Left lung (tissue), 10 donors: Measurements from ENCODE around the gene RGL1. TPM values are rescaled to one million over a fixed set of nuclear protein-coding genes. Genes with fewer than 3 reads are reported as not detected.
A peak's percentile ranks its signal among the peaks of the same experiment; 100 is the strongest.

Source experiments
- ATAC-seq: fragments of 200-7000 bp; cut with Tn5 transposase; one replicate; pipeline ENCODE4 v1.9.1; 2020; ENCODE audit warnings: moderate library complexity
- DNase-seq, 4 donors: peaks; one replicate each; pipeline ENCODE4 v3.0.0-alpha.2; 2013 to 2020
- H3K27ac ChIP-seq, 2 donors: fragments of 200-600 bp; sonication (generic) in 1 of 2; one replicate each; pipeline versions ENCODE4 v1.5.0 to v1.8.0; 2020 to 2021
- H3K27me3 ChIP-seq, 2 donors: fragments of 200-600 bp; sonication (generic) in 1 of 2; one replicate each; pipeline versions ENCODE4 v1.5.0 to v1.8.0; 2020 to 2021
- H3K36me3 ChIP-seq, 2 donors: fragments of 200-600 bp; sonication (generic) in 1 of 2; one replicate each; pipeline versions ENCODE4 v1.5.0 to v1.8.0; 2020 to 2021
- H3K4me1 ChIP-seq, 2 donors: fragments of 200-600 bp; one replicate each; pipeline ENCODE4 v1.8.0; 2021
- H3K4me3 ChIP-seq, 2 donors: fragments of 200-600 bp; sonication (generic) in 1 of 2; one replicate each; pipeline versions ENCODE4 v1.5.0 to v1.8.0; 2020 to 2021; ENCODE audit warnings: mild to moderate bottlenecking in 1 of 2
- H3K9me3 ChIP-seq, 2 donors: fragments of 200-600 bp; sonication (generic) in 1 of 2; one replicate each; pipeline versions ENCODE4 v1.5.0 to v1.8.0; 2020 to 2021
- intact Hi-C, 2 donors: fragments of 100-400 bp; cut with DNase I; formaldehyde crosslinking; loops; one replicate each; pipeline versions ENCODE4 v1.11.2 to v1.14.2; 2022
- polyA plus RNA-seq, 6 donors: library from polyadenylated mRNA; unstranded; fragments of 120-200 nt; gene quantifications; one replicate each; pipeline ENCODE4 v1.2.1, GENCODE V29; 2013; ENCODE audit not compliant: insufficient read length in 6 of 6
- total RNA-seq, 2 donors: library from RNA; stranded (reverse); fragmentation: NEBNext Ultra II Directional; extraction: Animal tissue kit (Norgen Biotek cat#: 25700); gene quantifications; one replicate each; pipeline ENCODE4 v1.2.1, GENCODE V29; 2021
- TF ChIP-seq, protein P1 (sequence below), 2 donors: fragments of 200-600 bp; sonication (generic) in 1 of 2; IDR thresholded peaks; one replicate each; pipeline versions ENCODE4 v1.5.0 to v1.8.0; 2021; ENCODE audit warnings: antibody characterized with exemption in 2 of 2
- donor health status: DM: no; HTN: yes; CAD: no.
- donor health status: DM: no; HTN: no; CAD: no.

RGL1 gene
- total and polyA plus RNA-seq, 8 donors, result 33.7 to 52.6 (median 40.9) TPM

DNA sequence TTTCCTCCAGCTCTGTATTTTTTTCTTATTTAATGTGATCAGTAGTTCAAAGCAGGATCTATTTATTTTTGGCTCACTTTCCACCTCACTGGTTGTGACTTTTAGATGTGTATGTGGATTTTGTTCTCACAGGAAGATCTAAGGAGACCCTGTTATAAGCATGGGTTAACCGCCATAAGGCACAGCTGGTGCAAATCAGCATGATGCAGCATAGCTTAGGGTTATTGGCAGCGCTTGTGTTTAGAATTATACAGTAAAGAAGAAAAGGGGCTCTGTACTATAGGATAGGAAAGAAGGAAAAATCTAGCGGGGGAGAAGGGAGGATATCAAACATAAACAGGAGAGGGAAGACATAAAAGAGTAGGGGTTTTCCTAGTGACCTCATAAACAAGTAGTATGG is 26.9 kb upstream of the RGL1 start:
- ATAC-seq, result no peak
- Histone ChIP-seq H3K9me3 (peaks cover 0 to 11% of the 10 kb centered on the region in 2 donors), H3K4me1 (peaks cover 0 to 2% of the 10 kb centered on the region in 2 donors), H3K36me3 (no peaks in the 10 kb centered on the region), H3K27ac (no peak overlapping the region), H3K4me3 (no peak overlapping the region), H3K27me3 (no peaks in the 10 kb centered on the region)
- DNase-seq, result peak in 2 of 4 donors; percentile 46 to 73
- TF ChIP-seq, protein P1, sequence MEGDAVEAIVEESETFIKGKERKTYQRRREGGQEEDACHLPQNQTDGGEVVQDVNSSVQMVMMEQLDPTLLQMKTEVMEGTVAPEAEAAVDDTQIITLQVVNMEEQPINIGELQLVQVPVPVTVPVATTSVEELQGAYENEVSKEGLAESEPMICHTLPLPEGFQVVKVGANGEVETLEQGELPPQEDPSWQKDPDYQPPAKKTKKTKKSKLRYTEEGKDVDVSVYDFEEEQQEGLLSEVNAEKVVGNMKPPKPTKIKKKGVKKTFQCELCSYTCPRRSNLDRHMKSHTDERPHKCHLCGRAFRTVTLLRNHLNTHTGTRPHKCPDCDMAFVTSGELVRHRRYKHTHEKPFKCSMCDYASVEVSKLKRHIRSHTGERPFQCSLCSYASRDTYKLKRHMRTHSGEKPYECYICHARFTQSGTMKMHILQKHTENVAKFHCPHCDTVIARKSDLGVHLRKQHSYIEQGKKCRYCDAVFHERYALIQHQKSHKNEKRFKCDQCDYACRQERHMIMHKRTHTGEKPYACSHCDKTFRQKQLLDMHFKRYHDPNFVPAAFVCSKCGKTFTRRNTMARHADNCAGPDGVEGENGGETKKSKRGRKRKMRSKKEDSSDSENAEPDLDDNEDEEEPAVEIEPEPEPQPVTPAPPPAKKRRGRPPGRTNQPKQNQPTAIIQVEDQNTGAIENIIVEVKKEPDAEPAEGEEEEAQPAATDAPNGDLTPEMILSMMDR (IDR thresholded peaks at IDR 0.05), result no peak
- intact Hi-C loops, result no loop called here

GRCh38 chr1:183778568-183779433 is 26.1 kb upstream of the RGL1 start:
- Histone ChIP-seq H3K27me3 (no peaks in the 10 kb centered on the region), H3K36me3 (no peaks in the 10 kb centered on the region), H3K4me1 (peaks cover 0 to 9% of the 10 kb centered on the region in 2 donors), H3K4me3 (no peak overlapping the region), H3K9me3 (peaks cover 0 to 11% of the 10 kb centered on the region in 2 donors), H3K27ac (no peak overlapping the region)
- intact Hi-C loops, result no loop called here
- no peak for DNase-seq
- no peak for ATAC-seq
- TF ChIP-seq, protein P1 (IDR thresholded peaks at IDR 0.05), result no peak

DNA sequence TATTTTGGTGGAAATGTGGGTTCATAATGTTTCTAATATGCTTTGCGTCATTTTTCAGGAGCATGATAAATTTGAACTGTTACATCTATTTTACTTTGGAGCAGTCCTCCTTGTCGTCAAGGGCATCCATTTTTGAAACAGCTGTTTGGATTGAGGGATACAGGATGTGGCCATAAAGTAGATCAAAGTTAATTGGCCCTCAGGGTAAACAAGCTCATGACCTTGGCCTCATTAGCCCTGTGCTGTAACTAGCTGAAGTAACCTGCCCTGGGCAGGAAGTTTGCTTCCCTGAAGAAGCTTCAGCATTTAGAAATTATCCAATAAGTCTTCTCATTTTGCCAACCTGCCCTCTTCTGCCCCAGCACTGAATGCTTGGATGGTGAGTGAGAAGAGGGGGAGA is 24.8 kb upstream of the RGL1 start:
- intact Hi-C loops, result no loop called here
- TF ChIP-seq, protein P1 (IDR thresholded peaks at IDR 0.05), result no peak
- Histone ChIP-seq H3K36me3 (no peaks in the 10 kb centered on the region), H3K4me1 (peaks cover 0 to 12% of the 10 kb centered on the region in 2 donors), H3K27ac (no peak overlapping the region), H3K9me3 (peaks cover 0 to 4% of the 10 kb centered on the region in 2 donors), H3K4me3 (no peak overlapping the region), H3K27me3 (no peaks in the 10 kb centered on the region)
- DNase-seq (no peak), ATAC-seq (no peak)

DNA sequence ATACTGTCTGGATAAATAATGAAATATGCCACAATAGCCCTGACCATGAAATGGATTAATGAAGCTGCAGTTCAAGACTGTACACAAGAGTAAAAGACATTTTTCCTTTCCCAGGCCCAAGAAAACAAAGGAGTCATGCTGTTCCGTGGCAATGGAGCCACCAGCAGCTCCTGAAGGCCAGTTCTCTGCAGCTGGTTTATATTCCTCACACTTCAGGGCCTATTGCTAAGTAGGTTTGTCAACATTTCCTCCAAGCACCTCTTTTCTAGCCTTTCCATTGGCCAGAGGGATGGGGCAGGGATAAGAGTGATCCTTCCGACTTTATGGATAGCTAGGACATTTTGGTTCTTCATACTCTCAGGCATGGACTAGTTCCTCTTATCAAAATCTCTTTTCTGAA is 24.2 kb upstream of the RGL1 start:
- H3K36me3 ChIP-seq, result no peaks in the 10 kb centered on the region
- peak in 2 of 4 donors; percentile 66 to 87 for DNase-seq
- intact Hi-C loops, result no loop called here
- H3K4me1 ChIP-seq, result peaks cover 0 to 12% of the 10 kb centered on the region in 2 donors
- H3K4me3 ChIP-seq, result no peak overlapping the region
- no peaks in the 10 kb centered on the region for H3K9me3 ChIP-seq
- TF ChIP-seq, protein P1 (IDR thresholded peaks at IDR 0.05), result no peak
- ATAC-seq, result no peak
- H3K27me3 ChIP-seq, result no peaks in the 10 kb centered on the region
- H3K27ac ChIP-seq, result no peak overlapping the region

- H3K36me3 ChIP-seq, result no peaks in the 10 kb centered on the region
- H3K4me1 ChIP-seq, result peaks cover 0 to 12% of the 10 kb centered on the region in 2 donors
- no peak overlapping the region for H3K27ac ChIP-seq
- H3K4me3 ChIP-seq, result no peak overlapping the region
- TF ChIP-seq, protein P1 (IDR thresholded peaks at IDR 0.05), result no peak
- DNase-seq, result no peak
- no peak for ATAC-seq
- intact Hi-C loops, result no loop called here
- no peaks in the 10 kb centered on the region for H3K27me3 ChIP-seq
- H3K9me3 ChIP-seq, result no peaks in the 10 kb centered on the region
Measured at GRCh38 chr1:183783342-183783741, 21.6 kb upstream of the RGL1 start.
